ENCODE data around the gene PTHLH.

The PTHLH gene

GRCh38 chr12:27934276-27934675 is 38.3 kb downstream of the PTHLH start:
- DNase-seq = no peak

GRCh38 chr12:27931390-27931789 is 41.1 kb downstream of the PTHLH start:
- no peak for DNase-seq

- no peak for DNase-seq
Observed at GRCh38 chr12:27927347-27927746, 45.2 kb downstream of the PTHLH start.

- no peak for DNase-seq
Observed at GRCh38 chr12:27924350-27925135, 48.0 kb downstream of the PTHLH start.

GRCh38 chr12:27922531-27923139 is 49.9 kb downstream of the PTHLH start:
- no peak for DNase-seq

GRCh38 chr12:27919671-27920235 is 52.8 kb downstream of the PTHLH start:
- no peak for DNase-seq

GRCh38 chr12:27915536-27915935 is 57.0 kb downstream of the PTHLH start:
- no peak for DNase-seq

GRCh38 chr12:27915021-27915420 is 57.5 kb downstream of the PTHLH start:
- DNase-seq = no peak

DNA sequence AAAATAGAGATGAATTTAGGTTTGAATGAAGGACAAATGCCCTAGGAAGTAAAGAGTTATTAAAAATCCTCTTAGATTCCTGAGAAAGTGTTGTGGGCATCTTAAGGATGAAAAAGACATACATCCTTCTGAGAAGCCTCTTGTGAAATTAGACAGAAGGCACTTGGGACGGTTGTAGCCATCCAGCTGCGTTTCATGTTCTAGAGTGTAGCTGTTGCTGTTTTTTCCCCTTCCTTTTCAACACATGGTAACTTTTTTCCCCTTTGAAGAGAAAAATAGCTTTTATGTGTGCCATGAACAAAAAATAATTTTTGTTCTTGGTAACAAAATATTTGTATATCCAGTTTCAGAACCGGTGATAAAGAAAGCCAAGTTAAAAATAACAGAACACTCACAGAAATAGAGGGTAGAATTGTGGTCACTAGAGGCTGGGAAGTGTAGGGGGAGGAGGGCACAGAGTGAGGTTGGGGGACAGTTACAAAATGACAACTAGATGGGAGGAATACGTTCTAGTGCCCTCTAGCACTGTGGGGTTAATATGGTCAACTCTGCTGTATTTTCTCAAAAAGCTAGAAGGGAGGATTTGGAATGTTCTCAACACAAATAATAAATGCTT is 58.4 kb downstream of the PTHLH start:
- DNase-seq = no peak

DNA sequence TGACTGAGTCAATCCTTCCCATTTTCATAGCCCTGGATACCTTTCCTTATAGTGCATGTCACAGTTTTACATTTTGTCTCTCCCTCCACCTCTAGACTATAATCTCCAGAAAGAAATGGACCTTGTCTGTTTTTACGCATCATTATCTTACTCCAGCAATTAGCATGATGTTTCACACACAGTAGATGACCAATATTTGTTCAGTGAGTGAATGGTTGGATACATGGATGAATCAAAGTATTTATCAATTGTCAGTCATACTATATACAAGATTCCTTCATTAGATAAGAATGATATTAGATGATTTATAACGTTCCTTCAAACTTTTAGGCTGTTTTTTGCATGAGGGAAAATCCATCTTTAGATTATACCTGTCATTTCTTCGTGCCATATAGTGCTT is 61.1 kb downstream of the PTHLH start:
- DNase-seq = no peak
